Fibroblast of villous mesenchyme (primary cell): Measurements from ENCODE around the gene FCRL2. TPM values are rescaled to one million over a fixed set of nuclear protein-coding genes. Genes with fewer than 3 reads are reported as not detected.
A peak's percentile ranks its signal among the peaks of the same experiment; 100 is the strongest.

Experiments
- DNase-seq: peaks from one replicate; pipeline ENCODE4 v3.0.0-alpha.2; 2010; ENCODE audit warnings: low read depth
- H3K4me3 ChIP-seq: 2 replicates; pipeline ENCODE4 v1.5.1; 2011; ENCODE audit warnings: low read depth, mild to moderate bottlenecking, low read length
- total RNA-seq: library from RNA; depleted of rRNA; stranded (reverse); fragments of >200 nt; gene quantifications from 2 replicates; pipeline ENCODE4 v1.2.3, GENCODE V29; 2012
- TF ChIP-seq, protein P1 (sequence below): IDR thresholded peaks from 2 replicates; pipeline ENCODE4 v1.5.1; 2012; ENCODE audit warnings: low read depth, mild to moderate bottlenecking, low read length; ENCODE audit not compliant: insufficient read depth

The FCRL2 gene
- total RNA-seq, 1 donor, result not detected

- TF ChIP-seq, protein P1, sequence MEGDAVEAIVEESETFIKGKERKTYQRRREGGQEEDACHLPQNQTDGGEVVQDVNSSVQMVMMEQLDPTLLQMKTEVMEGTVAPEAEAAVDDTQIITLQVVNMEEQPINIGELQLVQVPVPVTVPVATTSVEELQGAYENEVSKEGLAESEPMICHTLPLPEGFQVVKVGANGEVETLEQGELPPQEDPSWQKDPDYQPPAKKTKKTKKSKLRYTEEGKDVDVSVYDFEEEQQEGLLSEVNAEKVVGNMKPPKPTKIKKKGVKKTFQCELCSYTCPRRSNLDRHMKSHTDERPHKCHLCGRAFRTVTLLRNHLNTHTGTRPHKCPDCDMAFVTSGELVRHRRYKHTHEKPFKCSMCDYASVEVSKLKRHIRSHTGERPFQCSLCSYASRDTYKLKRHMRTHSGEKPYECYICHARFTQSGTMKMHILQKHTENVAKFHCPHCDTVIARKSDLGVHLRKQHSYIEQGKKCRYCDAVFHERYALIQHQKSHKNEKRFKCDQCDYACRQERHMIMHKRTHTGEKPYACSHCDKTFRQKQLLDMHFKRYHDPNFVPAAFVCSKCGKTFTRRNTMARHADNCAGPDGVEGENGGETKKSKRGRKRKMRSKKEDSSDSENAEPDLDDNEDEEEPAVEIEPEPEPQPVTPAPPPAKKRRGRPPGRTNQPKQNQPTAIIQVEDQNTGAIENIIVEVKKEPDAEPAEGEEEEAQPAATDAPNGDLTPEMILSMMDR, result no peak
- no peak overlapping the region for H3K4me3 ChIP-seq
- no peak for DNase-seq
Measured at GRCh38 chr1:157775101-157775870, 1.6 kb downstream of the FCRL2 start.

DNA sequence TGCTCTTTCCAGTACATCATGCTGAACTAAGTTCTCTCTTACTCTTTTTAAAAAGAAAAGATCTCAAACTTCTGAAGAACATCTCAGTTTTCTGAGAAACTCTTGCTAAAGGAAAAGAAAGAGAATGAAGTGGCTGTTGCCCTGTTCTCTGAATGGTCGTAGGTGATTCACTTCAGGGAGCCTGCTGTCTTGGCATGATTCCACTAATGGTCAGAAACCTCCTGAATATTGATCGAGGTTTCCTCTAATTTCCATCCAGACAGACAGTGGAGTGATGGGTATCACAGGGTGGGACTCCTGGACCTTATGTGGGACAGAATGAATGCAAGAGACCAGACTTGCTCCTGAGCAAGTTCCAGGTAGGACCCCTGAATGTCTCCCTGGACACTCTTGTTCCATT is 2.5 kb downstream of the FCRL2 start:
- DNase-seq, result no peak
- TF ChIP-seq, protein P1, result no peak
- no peak overlapping the region for H3K4me3 ChIP-seq

DNA sequence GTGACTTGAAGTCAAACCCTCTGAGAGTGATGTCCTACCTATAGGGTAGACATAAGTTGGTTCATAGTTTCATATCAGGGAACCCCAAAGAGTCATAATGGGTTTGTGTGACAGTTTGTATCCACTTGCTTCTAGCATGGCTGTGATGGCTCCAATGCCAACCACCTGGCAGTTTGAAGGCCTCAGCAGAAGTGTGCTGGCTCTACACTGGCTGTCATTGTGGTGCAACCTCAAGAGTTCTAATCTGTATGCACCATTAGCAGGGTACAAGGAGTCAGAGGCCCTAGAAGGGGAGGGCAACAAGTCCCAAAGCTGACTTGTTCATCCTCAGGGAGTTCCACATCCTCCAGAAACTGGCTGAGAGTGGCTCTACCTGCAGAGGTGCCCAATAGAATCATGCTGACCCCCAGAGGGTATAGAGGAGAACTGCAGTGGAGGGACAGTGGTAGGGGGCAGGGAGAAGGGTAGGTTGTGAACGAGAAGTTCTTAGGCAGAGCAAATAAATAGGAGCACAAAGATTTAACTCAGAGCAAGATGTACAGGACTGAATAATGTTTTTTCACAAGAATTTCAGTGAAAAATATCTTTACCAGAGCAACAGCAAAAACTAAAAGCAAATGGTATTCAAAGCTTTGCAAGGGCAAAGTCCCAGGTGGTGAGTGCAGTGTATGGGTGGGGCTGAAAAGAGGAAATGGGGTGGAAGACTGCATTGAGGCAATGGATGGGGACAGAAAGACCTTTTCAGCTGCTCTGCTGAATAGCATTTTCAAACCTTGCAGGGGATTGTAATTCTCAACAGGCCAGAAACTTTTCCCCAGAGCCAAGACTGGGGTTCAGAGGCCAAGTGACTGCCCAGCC is 3.2 kb downstream of the FCRL2 start:
- no peak for DNase-seq
- no peak overlapping the region for H3K4me3 ChIP-seq
- TF ChIP-seq, protein P1, result peak; percentile 12

DNA sequence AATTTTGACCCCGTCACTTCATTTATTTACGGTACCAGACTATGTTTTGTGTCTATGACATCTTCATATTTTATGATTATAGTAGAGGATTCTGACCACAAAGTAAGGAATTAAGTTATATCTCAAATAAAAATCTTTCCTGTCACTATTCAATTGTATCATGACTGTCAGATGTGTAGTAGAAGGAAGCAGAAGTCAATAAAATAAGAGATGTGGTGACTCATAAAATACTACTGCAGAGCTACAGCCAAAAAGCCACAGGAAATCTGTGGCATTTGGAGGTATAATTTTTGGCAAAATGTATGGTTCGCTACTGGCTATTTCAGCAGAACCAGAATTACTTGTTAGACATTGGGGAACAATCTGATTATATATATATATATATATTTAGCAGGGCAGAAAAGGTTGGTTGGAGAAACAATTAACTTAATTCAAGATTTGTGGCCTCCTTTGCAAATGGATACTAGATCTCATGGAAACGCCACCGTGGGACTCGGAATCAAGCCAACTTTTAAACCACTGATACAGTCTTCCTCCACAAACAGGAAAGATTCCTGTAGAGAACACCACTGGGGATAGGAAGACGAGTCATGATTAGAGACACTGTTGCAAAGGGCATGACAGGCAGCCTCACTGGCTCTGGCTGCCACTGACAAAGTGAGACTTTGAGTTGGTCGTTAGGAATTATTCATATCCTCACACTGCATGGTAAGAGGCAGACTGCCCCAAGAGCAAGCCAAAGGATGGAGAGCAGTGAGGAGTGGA is 5.1 kb downstream of the FCRL2 start:
- TF ChIP-seq, protein P1, result no peak
- DNase-seq, result no peak
- H3K4me3 ChIP-seq, result no peak overlapping the region

DNA sequence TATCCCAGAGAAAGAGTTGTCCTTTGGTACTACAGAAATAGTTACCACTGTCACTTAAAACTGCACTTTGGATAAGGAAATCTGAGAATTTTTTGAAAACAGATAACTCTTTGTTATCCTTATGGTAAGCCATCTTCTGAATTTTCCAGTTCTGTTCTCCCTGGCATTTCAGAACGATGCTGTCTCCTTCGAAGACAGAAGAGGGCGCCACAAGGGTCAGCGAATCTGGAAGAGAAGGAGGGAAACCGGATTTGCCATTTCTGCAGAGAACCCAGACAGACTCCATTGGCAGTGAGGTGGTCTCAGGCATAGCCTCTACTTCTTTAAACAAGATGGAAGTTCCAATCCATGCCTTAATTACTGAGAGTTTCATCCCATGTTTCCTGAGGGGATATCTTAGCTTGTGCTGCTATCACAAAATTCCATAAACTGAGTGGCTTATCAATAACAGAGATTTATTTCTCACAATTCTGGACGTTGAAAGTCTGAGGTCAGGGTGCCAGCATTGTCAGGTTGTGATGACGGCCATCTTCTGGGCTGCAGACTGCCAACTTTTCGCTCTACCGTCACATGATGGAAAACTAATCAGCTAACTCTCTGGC is 6.4 kb downstream of the FCRL2 start:
- DNase-seq, result no peak
- H3K4me3 ChIP-seq, result no peak overlapping the region
- TF ChIP-seq, protein P1, result peak; percentile 24

- DNase-seq, result no peak
- TF ChIP-seq, protein P1, result no peak
- no peak overlapping the region for H3K4me3 ChIP-seq
Measured at GRCh38 chr1:157766792-157767191, 10.1 kb downstream of the FCRL2 start.
